ENCODE results near the gene DNASE1L1.
A peak's percentile ranks its signal among the peaks of the same experiment; 100 is the strongest.

DNASE1L1 gene

DNA sequence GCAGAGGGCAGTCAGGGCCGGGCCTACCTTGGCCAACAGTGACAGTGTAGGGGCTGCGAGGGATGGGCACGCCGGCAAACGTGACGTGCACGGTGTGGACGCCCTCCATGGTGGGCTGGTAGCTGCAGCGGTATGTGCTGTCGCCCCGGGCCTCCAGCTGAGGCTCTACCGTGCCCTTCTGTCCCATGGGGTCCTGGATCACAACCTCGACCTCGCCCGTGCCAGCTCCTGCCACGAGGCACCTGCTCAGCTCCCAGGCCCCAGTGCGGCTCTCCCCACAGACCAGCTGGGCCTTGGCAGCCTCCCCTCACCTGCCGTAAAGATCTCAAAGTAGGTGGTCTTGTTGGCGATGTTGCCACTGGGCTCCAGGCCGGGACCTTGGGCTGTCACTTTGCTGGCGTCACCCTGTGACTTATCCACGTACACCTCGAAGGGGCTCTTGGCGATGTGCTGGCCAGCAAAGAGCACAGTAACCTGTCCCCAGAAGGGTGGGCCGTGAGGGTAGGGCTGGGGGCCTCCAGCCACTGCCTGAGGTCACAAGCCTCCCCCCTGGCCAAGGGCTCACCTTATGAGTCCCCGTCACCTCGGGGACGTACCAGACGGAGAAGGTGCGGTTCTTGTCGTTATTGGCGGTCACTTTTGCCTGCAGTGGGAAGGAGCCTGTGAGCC, 42.9 kb downstream of the DNASE1L1 start:
- no peak for DNase-seq

DNA sequence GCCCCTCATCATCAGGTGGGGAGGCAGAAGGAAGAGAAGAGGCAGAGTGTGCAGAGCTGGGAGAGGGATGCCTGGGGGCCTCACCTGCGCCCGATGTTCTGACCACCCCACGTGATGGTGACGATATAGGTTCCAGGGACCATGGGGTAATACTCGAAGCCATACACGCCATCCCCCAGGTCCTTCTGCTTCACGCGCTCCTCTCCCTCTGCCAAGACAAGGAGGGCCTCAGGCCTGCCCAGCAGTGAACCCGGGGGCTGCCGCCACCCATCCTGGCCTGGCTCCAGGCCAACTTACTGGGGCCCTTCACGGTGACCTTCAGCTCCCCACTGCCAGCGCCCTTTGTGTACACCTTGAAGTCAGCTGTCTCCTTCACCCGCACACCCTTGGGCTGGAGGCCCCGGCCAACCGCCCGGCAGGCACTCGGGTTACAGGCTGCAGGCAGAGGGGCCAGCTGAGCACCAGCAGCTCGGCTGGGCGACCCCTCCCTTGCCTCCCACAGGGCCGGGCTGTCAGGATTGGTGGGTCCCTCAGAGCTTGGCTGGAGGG, 43.9 kb downstream of the DNASE1L1 start:
- DNase-seq, result no peak

DNA sequence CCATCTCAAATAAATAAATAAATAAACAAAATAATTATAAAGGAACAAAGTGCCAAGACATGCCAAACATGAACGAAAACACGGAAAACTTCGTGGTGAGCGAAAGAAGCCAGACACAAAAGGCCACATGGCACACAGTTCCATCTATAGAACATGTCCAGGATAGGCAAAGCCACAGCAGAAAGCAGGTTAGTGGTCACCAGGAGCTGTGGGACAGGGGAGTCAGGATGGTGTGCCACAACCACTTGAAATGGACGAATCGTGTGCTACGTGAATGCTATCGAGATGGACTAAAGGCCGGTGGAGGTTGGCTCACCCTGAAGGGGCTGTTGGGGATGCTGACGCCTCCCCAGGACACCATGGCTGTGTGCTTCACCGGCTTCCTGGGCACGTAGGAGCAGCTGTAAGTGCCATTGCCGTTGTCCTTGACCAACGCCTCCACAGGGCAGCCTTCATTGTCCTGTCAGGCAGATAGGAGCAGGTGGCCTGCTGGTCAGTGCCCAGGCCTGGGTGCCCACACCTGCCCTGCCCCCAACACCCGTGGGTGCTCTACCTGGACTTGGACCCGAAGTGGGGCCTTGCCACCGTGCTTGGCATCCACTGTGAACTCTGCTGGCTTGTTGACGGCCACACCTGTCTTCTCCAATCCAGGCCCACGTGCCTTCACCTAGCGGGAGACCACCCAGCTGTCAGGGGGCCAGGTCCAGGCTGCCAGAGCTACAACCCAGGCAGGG, 45.2 kb downstream of the DNASE1L1 start:
- no peak for DNase-seq

DNA sequence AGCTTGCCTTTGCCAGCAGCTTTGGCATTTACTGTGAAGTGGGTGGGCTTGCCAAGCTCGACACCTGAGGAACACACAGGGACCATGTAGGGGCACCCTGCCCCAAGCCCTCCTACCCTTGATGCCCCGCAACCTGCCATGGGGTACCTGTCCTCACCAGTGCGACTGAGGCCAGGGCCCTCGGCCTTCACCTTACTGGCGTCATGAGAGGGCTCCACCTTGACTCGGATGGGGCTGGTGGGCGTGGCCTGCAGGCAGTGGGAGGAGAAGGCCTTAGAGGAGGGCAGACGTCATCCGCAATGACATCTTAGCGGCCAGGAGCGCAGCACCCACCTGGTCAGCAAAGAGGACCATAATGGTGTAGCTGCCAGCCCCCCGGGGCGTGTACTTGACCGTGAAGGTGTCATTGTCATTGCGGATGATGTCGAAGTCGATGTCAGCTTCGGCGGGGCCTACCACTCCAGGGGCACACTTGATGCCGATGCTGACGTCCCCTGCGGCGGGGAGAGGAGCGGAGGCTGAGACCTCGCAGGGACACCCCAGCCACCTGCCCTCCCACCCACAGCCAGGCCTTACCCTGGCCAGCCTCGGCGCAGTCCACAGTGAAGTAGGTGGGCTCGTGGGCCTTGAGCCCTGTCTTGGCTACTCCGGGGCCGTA, 46.8 kb downstream of the DNASE1L1 start:
- no peak for DNase-seq

DNA sequence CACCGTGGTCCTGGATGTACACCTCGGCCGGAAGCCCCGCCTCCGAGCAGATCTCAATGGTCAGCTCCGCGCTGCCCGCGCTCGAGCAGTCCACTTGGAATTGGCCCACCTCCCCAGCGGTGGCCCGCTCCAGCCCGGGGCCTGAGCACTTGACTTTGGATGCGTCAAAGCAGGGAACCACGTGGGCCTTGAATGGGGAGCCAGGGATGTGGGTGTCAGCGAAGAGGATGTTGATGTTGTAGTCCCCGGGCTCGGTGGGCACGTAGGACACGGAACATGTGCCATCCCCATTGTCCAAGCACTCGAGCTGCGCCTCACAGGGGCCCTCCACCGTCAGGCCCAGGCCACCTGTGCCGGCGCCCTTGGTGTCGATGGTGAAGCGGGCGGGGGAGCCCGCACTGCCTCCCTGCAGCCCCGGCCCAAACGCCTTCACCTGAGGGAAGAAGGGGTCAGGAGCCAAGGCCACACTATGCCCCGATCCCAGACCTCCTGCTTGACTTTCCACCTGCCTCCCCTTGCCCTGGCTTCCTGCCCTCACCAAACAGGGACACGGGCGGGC, 48.8 kb downstream of the DNASE1L1 start:
- DNase-seq, result no peak

DNA sequence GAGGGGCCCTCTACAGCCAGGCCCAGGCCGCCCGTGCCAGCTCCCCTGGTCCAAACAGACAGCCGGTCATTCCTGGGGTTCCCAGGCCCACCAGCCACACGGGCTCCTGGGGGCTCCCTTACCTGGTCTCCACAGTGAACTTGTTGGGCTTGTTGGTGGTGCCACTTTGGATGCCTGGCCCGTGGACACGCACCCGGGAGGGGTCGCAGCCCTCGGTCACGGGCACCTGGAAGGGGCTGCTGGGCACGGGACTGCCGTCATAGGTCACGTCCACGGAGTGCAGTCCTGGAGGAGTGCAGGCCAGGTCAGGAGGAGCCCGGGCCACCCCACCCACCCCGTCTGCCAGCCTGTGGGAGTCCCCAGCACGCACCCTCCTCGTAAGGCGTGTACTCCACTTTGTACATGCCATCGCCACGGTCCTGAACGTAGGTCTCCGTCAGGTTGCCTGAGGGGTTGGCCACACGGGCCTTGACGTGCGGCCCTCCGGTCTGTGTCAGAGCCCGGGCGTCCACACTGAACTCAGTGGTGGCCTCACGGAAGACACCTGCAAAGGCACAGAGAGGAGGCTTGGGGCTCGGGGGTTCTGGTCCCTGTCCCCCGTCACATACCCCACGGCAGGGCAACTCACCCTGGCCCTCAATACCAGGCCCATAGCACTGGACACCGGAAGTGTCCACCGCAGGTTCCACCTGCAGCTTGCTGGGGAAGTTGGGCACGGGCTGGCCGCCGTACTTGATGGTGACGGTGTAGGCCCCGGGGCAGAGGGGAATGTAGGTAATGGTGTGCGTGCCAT, 49.5 kb downstream of the DNASE1L1 start:
- DNase-seq, result no peak

DNA sequence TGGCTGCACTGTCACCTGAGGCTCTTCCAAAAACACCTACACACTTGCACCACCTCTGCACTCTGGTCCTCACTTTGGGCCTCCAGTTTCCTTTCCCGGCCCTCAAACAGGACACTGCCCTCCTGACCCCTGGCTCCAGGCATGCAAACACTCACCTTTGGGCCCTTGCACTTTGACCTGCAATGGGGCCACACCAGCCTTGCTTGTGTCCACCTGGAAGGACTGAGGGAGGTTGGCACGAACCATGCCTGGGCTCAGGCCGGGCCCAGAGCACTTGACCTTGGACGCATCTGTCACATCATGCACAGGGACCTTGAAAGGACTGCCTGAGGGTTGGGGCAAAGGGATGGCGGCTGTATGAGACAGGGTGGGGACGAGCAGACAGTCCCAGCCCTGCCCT, 50.2 kb downstream of the DNASE1L1 start:
- DNase-seq, result no peak

DNA sequence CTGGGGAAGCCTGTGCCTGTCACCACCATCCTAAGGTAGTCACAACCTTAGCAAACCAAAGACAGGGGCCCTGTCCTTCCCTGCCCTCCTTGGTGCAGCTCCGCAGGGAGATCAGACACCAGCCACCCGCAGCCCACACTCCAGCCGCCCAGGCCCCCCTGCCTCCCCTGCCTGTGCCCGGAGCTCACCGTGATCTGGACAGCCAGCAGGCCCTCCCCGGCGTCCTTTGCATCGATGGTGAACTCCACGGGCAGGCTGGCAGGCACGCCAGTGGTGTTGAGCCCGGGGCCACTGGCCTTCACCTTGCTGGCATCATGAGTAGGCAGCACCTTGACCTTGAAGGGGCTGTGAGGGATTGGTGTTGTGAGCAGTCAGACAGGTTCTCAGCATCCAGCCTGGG, 51.0 kb downstream of the DNASE1L1 start:
- no peak for DNase-seq

DNA sequence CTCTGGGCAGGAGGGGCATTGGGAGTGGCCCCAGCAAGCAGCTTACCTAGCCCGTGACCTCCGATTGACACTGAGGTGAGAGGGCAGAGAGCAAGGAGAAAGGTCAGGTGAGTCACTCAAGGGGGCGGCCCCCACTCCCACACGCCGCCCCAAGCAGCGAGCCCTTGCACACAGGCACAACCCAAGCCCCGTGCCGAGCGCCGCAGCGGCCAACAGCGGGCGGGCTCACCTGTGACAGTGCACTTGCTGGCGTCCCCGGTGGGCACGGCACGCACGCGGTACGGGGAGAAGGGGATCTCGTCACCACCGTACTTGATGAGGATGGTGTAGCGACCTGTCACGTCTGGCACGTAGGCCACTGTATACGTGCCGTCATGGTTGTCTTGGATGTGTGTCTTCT, 51.8 kb downstream of the DNASE1L1 start:
- DNase-seq, result peak; percentile 3

DNA sequence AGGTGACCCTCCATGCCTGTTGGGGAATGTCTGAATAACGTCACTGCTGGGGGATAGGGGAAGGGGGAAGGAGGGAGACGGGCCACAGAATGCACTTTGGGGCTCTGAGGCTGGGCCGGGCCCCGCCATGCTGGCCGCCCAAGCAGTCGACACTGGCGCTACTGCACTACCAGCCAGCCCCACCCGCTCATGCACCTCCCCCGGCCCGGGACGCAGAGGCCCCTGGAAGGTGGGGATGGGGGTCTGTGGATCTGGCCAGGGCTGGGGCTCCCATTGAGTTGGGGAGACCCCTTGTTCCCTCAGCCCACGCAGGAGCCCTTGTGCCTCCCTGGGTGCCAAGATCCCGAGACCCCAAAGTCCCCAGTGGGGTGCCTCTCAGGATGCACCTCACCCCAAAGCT, 52.5 kb downstream of the DNASE1L1 start:
- no peak for DNase-seq

DNA sequence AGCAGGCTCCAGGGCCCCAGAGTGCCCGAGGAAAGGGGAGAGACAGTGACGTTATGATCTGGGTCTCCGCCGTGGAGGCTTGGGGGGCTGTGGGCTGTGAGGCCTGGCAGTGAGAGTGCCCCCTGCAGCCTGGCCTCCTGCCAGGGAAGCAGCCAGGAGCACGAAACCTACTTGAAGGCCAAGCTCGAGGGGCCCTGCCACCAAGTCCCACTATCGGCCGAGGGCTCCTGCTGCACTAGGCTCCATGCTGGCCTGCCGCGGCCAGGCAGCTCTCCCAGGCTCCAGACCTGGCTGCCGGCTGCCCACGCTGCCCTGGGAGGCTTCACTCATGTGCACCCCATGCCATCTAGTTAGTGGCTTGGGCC, 53.3 kb downstream of the DNASE1L1 start:
- peak; percentile 3 for DNase-seq

DNA sequence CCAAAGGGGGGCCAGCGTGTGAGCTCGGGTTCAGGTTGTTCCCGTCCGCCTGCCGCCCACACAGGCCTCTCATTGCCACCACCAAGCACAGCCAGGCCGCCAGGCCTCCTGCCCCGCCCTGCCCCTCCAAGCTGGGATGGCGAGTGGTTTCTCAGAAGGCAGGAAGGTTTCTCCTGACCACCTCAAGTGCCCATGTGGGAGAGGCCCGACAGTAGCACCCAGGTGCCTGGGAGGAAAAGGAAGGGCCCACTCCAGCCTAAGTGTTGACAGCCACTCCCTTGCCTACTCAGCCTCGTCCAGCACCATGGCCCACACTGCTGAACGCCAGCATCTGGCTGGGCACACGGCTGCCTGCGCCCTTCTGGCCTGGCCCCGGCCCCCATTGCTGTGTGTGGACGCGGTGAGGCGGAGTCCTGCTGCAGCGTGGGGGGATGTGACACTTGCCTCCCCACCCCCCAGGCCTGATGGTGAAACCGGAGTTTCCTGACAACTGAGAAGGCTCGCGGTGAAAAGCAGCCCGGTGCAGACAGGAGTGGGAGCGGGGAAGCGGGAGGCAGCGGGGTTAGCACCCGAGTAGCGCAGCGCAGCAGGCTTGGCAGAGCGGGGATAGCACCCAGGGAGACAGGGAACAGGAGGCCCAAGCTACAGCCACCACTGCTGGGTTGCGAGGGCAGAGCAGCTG, 53.8 kb downstream of the DNASE1L1 start:
- peak; percentile 5 for DNase-seq

DNA sequence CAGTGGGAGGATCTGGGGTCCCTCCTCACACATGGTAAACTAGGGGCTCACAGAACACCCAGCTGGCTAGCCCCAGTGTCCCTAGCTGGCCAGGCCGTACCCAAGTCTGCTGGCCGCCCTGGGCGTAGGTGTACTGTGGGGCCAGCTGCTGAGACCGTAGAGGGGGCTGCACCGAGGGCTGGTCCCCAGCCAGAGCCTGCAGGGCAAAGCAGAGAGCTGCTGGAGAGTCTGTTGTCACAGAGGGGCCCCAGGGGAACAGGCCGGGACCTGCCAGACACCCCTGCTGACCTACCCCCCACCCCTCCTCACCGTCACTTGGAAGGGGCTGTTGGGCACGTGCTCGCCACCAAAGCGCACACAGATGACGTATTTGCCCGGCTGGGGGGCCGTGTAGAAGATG, 54.5 kb downstream of the DNASE1L1 start:
- DNase-seq, result no peak

DNA sequence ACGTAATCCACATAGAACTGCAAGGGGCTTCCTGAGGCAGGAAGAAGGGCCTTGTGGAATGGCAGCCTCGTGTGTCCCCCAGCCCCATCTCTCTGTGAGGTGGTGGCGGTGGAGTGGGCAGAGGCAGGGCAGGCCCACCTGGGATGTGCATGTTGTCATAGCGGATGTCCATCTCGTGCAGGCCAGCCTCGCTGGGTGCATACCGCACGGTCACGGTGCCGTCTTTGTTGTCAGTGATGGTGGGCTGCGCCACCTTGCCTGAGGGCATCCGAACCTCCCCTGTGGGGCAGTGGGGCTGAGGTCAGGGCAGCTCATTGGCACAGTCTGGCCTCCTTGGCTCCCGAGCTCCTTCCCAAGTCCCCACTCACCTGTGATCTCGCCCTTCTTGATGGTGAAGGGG, 55.0 kb downstream of the DNASE1L1 start:
- no peak for DNase-seq

DNA sequence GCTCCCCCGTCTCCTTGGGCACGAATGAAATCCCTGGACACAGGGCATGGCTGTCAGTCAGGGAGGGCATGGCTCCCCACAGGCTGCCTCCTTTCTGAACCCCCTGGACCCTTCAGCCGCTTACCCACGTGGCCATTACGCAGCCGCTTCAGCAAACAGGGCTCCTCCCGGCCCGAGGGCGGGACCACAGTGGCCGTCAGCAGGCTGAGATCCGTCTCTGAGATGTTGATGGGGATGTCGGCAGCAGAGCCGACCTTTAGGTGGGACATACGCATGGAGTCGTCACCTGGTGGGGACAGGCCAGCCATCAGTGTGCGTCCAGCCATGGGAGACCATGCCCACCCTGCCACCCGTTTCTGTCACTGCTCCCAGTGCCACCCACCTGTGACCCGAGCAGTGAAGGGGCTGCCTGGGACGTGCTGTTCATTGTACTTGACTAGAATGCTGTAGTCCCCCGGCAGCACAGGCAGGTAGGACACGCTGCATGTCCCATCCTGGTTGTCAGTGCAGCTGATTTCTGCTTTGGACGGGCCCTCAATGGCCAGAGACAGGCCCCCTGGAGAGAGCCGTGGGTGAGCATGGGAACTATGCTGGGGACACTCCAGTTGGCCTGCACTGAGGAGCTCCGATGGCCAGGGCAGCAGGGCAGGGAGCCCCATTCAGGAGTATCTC, 55.7 kb downstream of the DNASE1L1 start:
- peak; percentile 0 for DNase-seq

DNA sequence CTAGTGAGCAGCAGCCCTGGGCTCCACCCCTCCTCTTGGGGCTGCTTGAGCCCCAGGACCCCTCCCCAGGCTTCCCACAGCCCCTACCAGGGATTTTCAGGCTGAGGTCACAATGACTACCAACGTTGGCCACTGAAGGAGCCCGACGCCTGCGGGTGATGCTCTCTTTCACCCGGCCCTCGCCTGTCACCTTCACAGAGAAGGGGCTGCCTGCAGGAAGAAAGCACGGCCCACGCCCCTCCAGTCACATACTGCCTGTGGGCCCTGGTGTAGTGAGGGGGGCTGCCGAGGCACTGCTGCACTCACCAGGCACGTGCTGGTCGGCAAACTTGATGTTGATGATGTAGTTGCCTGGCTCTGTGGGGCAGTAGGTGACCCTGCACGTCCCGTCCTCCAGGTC, 56.6 kb downstream of the DNASE1L1 start:
- peak; percentile 7 for DNase-seq

DNA sequence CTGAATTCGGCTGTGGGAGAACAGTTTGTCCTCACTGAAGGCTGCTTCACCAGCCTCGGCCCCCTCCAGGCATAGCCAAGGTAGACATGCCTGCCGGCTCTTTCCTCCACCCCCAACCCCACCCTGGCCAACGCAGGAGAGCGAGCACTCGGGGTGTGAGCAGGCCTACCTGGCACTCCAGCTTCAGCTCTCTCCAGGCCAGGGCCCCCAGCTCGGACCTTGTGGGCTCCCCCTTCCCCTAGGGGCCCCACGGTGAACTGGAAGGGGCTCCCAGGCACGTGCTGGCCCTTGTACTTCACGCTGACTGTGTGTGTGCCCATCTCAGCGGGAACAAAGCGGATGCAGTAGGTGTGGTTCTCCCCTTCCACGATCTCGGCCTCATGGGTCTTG, 57.0 kb downstream of the DNASE1L1 start:
- no peak for DNase-seq

Data from CD4-positive, alpha-beta T cell treated with Interleukin-12 subunit alpha and Interleukin-12 subunit beta, for 1 hour (primary cell).